ENCODE measurements around the gene USH2A. TPM values are rescaled to one million over a fixed set of nuclear protein-coding genes. Genes with fewer than 3 reads are reported as not detected.

USH2A gene
- total RNA-seq, 1 donor from 2014 or later: not detected

GRCh38 chr1:216194721-216195120, 228.5 kb downstream of the USH2A start:
- no peak overlapping the region for H3K4me3 ChIP-seq (ENCODE audit: low read depth, low read length)
- TF ChIP-seq, protein P1, sequence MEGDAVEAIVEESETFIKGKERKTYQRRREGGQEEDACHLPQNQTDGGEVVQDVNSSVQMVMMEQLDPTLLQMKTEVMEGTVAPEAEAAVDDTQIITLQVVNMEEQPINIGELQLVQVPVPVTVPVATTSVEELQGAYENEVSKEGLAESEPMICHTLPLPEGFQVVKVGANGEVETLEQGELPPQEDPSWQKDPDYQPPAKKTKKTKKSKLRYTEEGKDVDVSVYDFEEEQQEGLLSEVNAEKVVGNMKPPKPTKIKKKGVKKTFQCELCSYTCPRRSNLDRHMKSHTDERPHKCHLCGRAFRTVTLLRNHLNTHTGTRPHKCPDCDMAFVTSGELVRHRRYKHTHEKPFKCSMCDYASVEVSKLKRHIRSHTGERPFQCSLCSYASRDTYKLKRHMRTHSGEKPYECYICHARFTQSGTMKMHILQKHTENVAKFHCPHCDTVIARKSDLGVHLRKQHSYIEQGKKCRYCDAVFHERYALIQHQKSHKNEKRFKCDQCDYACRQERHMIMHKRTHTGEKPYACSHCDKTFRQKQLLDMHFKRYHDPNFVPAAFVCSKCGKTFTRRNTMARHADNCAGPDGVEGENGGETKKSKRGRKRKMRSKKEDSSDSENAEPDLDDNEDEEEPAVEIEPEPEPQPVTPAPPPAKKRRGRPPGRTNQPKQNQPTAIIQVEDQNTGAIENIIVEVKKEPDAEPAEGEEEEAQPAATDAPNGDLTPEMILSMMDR (IDR thresholded peaks at IDR 0.05; ENCODE audit: insufficient read depth, low read length, poor library complexity, severe bottlenecking): no peak
- no peaks in the 10 kb centered on the region for H3K27me3 ChIP-seq (ENCODE audit: control insufficient read depth, insufficient read depth, low read length)
- no peak for DNase-seq (ENCODE audit: low read depth)
- no peaks in the 10 kb centered on the region for H3K36me3 ChIP-seq (ENCODE audit: control insufficient read depth, insufficient read depth, low read length)

- Histone ChIP-seq H3K27me3 (ENCODE audit: control insufficient read depth, insufficient read depth, low read length) (no peaks in the 10 kb centered on the region), H3K36me3 (ENCODE audit: control insufficient read depth, insufficient read depth, low read length) (no peaks in the 10 kb centered on the region), H3K4me3 (ENCODE audit: low read depth, low read length) (no peak overlapping the region)
- no peak for DNase-seq (ENCODE audit: low read depth)
- TF ChIP-seq, protein P1 (IDR thresholded peaks at IDR 0.05; ENCODE audit: insufficient read depth, low read length, poor library complexity, severe bottlenecking): peak; percentile 23
These were observed 229.3 kb downstream of the USH2A start for GRCh38 chr1:216193839-216194443.

- H3K36me3 ChIP-seq (ENCODE audit: control insufficient read depth, insufficient read depth, low read length): no peaks in the 10 kb centered on the region
- no peaks in the 10 kb centered on the region for H3K27me3 ChIP-seq (ENCODE audit: control insufficient read depth, insufficient read depth, low read length)
- TF ChIP-seq, protein P1 (IDR thresholded peaks at IDR 0.05; ENCODE audit: insufficient read depth, low read length, poor library complexity, severe bottlenecking): no peak
- DNase-seq (ENCODE audit: low read depth): no peak
- no peak overlapping the region for H3K4me3 ChIP-seq (ENCODE audit: low read depth, low read length)
These were observed 232.8 kb downstream of the USH2A start for GRCh38 chr1:216190438-216190837.

DNA sequence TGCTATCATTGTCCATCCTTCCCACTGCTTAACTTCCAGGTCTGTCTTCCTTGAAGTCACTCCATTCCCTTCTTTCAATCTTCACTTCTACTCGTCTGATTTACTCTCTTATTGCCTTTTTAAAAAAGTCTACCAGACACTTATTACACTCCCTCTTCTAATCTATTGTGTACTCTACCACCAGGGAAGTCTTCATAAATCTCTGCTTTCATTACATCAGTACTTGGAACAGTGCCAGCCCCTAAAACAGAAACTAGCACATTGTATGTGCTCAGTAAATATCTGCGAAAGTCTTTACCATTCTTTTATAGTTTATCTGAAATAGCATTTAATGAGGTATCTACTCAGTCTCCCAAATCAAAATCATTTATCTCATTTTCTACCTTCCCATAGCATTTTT, 236.4 kb downstream of the USH2A start:
- DNase-seq (ENCODE audit: low read depth): no peak
- Histone ChIP-seq H3K27me3 (ENCODE audit: control insufficient read depth, insufficient read depth, low read length) (no peaks in the 10 kb centered on the region), H3K4me3 (ENCODE audit: low read depth, low read length) (no peak overlapping the region), H3K36me3 (ENCODE audit: control insufficient read depth, insufficient read depth, low read length) (no peaks in the 10 kb centered on the region)
- TF ChIP-seq, protein P1 (IDR thresholded peaks at IDR 0.05; ENCODE audit: insufficient read depth, low read length, poor library complexity, severe bottlenecking): no peak

DNA sequence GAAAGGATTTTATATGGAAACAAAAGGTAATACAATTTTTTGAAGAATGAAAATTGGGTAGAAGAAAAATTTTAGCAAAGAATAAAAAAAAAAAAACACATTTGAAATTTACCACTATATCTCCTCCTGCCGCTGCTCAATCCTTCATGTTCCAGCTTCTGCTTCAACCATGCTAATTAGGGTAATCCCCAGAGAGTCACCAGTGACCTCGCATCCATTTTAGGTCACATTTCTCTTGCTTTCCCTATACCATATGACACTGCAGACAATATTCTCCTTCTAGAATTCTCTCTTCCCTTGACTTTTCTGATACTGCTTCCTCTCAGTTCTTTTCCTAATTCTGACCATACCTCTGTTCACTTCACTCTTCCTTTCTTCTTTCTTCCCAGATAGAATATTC, 237.1 kb downstream of the USH2A start:
- Histone ChIP-seq H3K27me3 (ENCODE audit: control insufficient read depth, insufficient read depth, low read length) (no peaks in the 10 kb centered on the region), H3K4me3 (ENCODE audit: low read depth, low read length) (no peak overlapping the region), H3K36me3 (ENCODE audit: control insufficient read depth, insufficient read depth, low read length) (no peaks in the 10 kb centered on the region)
- no peak for DNase-seq (ENCODE audit: low read depth)
- TF ChIP-seq, protein P1 (IDR thresholded peaks at IDR 0.05; ENCODE audit: insufficient read depth, low read length, poor library complexity, severe bottlenecking): no peak

DNA sequence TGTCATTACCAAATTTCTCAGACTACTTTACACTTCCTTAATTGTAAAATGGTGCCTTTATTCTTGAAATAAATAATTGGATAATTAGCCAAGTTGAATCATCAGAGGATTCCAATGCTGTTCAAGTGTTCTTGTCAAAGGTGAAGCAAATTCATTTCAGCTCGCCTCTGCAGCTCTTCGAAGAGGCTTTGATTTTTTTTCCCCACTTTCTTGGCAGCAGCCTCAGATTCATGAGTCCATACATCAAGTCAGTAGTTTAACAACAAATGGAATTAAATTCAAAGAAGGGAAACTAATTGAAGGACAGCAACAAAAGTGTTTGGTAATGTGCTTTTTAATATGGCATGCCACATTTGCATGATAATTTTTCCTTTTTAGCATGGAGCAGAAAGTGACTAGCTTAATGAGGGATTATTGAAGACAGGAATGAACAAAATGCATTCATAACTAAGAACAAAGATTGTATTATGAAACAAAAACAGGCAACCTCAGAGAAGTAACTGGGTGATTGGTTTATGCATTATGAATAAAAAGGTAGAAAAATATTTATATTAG, 239.0 kb downstream of the USH2A start:
- Histone ChIP-seq H3K36me3 (ENCODE audit: control insufficient read depth, insufficient read depth, low read length) (no peaks in the 10 kb centered on the region), H3K4me3 (ENCODE audit: low read depth, low read length) (no peak overlapping the region), H3K27me3 (ENCODE audit: control insufficient read depth, insufficient read depth, low read length) (no peaks in the 10 kb centered on the region)
- TF ChIP-seq, protein P1 (IDR thresholded peaks at IDR 0.05; ENCODE audit: insufficient read depth, low read length, poor library complexity, severe bottlenecking): no peak
- DNase-seq (ENCODE audit: low read depth): no peak
